Right ventricle myocardium superior (tissue), 1 donor: ENCODE results near the gene FUOM. TPM values are rescaled to one million over a fixed set of nuclear protein-coding genes. Genes with fewer than 3 reads are reported as not detected.

Experiments used
- ATAC-seq: fragments of 200-7000 bp; cut with Tn5 transposase; one replicate; pipeline ENCODE4 v1.9.1; 2020; ENCODE audit warnings: mild to moderate bottlenecking; ENCODE audit not compliant: poor library complexity
- DNase-seq: peaks from one replicate; pipeline ENCODE4 v3.0.0-alpha.2; 2020
- intact Hi-C: fragments of 100-400 bp; cut with DNase I; formaldehyde crosslinking; loops from one replicate; pipeline ENCODE4 v1.11.2; 2022
- total RNA-seq: library from RNA; stranded (reverse); fragmentation: NEBNext Ultra II Directional; extraction: Animal tissue kit (Norgen Biotek cat#: 25700); gene quantifications from one replicate; pipeline ENCODE4 v1.2.1, GENCODE V29; 2021
- donor health status: DM: no; HTN: yes; CAD: no; lungs with severe emphysema.

Gene FUOM
- total RNA-seq, 1 donor from 2014 or later, result 7.4 TPM

- intact Hi-C loops, result no loop called here
- DNase-seq (peak; percentile 43), ATAC-seq (no peak)
These were observed 1.1 kb downstream of the FUOM start for GRCh38 chr10:133356549-133357284.

- DNase-seq, result peak; percentile 32
- intact Hi-C loops, result no loop called here
- no peak for ATAC-seq
These were observed 1.8 kb downstream of the FUOM start for GRCh38 chr10:133355991-133356390.

GRCh38 chr10:133355266-133355665, 2.6 kb downstream of the FUOM start:
- ATAC-seq (no peak), DNase-seq (no peak)
- intact Hi-C loops, result no loop called here

GRCh38 chr10:133354672-133355240, 3.1 kb downstream of the FUOM start:
- DNase-seq (peak; percentile 27), ATAC-seq (no peak)
- intact Hi-C loops, result no loop called here

- no peak for ATAC-seq
- intact Hi-C loops, result no loop called here
These were observed 3.7 kb downstream of the FUOM start for GRCh38 chr10:133353988-133354605.

GRCh38 chr10:133353202-133353959, 4.4 kb downstream of the FUOM start:
- peak; percentile 40 for DNase-seq

More at GRCh38 chr10:133353988-133354605, 3.7 kb downstream of the FUOM start:
- DNase-seq, result peak; percentile 26

GRCh38 chr10:133351408-133352318, 6.2 kb downstream of the FUOM start:
- peak; percentile 37 for DNase-seq
- ATAC-seq, result no peak
- intact Hi-C loops, result no loop called here

More at GRCh38 chr10:133353202-133353959, 4.4 kb downstream of the FUOM start:
- intact Hi-C loops, result no loop called here
- no peak for ATAC-seq

GRCh38 chr10:133350950-133351329, 6.9 kb downstream of the FUOM start:
- DNase-seq (peak; percentile 30), ATAC-seq (no peak)
- intact Hi-C loops, result no loop called here

- peak; percentile 35 for DNase-seq
- intact Hi-C loops, result no loop called here
- no peak for ATAC-seq
These were observed 7.4 kb downstream of the FUOM start for GRCh38 chr10:133350283-133350949.

- no peak for ATAC-seq
- intact Hi-C loops, result no loop called here
- peak; percentile 22 for DNase-seq
These were observed 8.2 kb downstream of the FUOM start for GRCh38 chr10:133349577-133350011.

GRCh38 chr10:133349160-133349568, 8.7 kb downstream of the FUOM start:
- no peak for ATAC-seq
- DNase-seq, result peak; percentile 21
- intact Hi-C loops, result no loop called here

GRCh38 chr10:133347710-133348517, 9.9 kb downstream of the FUOM start:
- DNase-seq (peak; percentile 30), ATAC-seq (no peak)
- intact Hi-C loops, result no loop called here

GRCh38 chr10:133346413-133346812, 11.4 kb downstream of the FUOM start:
- DNase-seq (no peak), ATAC-seq (no peak)
- intact Hi-C loops, result no loop called here

GRCh38 chr10:133344236-133344635, 13.6 kb downstream of the FUOM start:
- ATAC-seq (no peak), DNase-seq (no peak)
- intact Hi-C loops, result no loop called here

GRCh38 chr10:133343558-133343957, 14.3 kb downstream of the FUOM start:
- intact Hi-C loops, result no loop called here
- ATAC-seq (no peak), DNase-seq (no peak)

- DNase-seq (peak; percentile 6), ATAC-seq (no peak)
These were observed 14.9 kb downstream of the FUOM start for GRCh38 chr10:133342942-133343341.

GRCh38 chr10:133341983-133342382, 15.8 kb downstream of the FUOM start:
- no peak for ATAC-seq
- DNase-seq, result peak; percentile 8
- intact Hi-C loops, result no loop called here

More at GRCh38 chr10:133342942-133343341, 14.9 kb downstream of the FUOM start:
- intact Hi-C loops, result no loop called here
